Hematopoietic multipotent progenitor cell treated with erythropoietin and hydrocortisone succinate and interleukin-3 and kit ligand, for 15 days (in vitro differentiated cells): ENCODE measurements around the gene NR3C1.

ENCODE experiments used
- DNase-seq: peaks from one replicate; pipeline ENCODE4 v3.0.0-alpha.2; 2015; ENCODE audit warnings: low spot score

NR3C1 gene

GRCh38 chr5:143425835-143426234, 22.3 kb upstream of the NR3C1 start:
- no peak for DNase-seq

GRCh38 chr5:143418140-143418866, 14.8 kb upstream of the NR3C1 start:
- no peak for DNase-seq

- DNase-seq, result no peak
These were observed 14.1 kb upstream of the NR3C1 start for GRCh38 chr5:143417503-143418139.

- no peak for DNase-seq
These were observed 12.9 kb upstream of the NR3C1 start for GRCh38 chr5:143416411-143416810.

- DNase-seq, result no peak
These were observed 10.6 kb upstream of the NR3C1 start for GRCh38 chr5:143413958-143414669.

GRCh38 chr5:143412661-143413342, 9.3 kb upstream of the NR3C1 start:
- no peak for DNase-seq

GRCh38 chr5:143409926-143410325, 6.4 kb upstream of the NR3C1 start:
- DNase-seq, result no peak

- DNase-seq, result no peak
These were observed 2.9 kb upstream of the NR3C1 start for GRCh38 chr5:143406408-143406807.

- DNase-seq, result no peak
These were observed 2.3 kb upstream of the NR3C1 start for GRCh38 chr5:143405849-143406098.

GRCh38 chr5:143405063-143405848, 1.8 kb upstream of the NR3C1 start:
- peak; percentile 79 for DNase-seq

GRCh38 chr5:143404416-143405062, 1.1 kb upstream of the NR3C1 start:
- DNase-seq, result peak; percentile 65

- DNase-seq, result no peak
These were observed 223 bp downstream of the NR3C1 start for GRCh38 chr5:143403334-143403592.

- DNase-seq, result peak; percentile 72
These were observed 743 bp downstream of the NR3C1 start for GRCh38 chr5:143402553-143403333.

- DNase-seq, result no peak
These were observed 1.4 kb downstream of the NR3C1 start for GRCh38 chr5:143402017-143402552.

- no peak for DNase-seq
These were observed 2.1 kb downstream of the NR3C1 start for GRCh38 chr5:143401227-143402016.

- no peak for DNase-seq
These were observed 2.8 kb downstream of the NR3C1 start for GRCh38 chr5:143400541-143401226.

- no peak for DNase-seq
These were observed 3.6 kb downstream of the NR3C1 start for GRCh38 chr5:143399616-143400540.
